ENCODE measurements around the gene PRPS1.

GRCh38 chrX:107677909-107678308 lies 49.6 kb downstream of the PRPS1 start:
- TF ChIP-seq CTCF (conservative IDR thresholded peaks at IDR 0.05; ENCODE audit: low read depth in 2 of 2) = no peak
- TF ChIP-seq, protein P1, sequence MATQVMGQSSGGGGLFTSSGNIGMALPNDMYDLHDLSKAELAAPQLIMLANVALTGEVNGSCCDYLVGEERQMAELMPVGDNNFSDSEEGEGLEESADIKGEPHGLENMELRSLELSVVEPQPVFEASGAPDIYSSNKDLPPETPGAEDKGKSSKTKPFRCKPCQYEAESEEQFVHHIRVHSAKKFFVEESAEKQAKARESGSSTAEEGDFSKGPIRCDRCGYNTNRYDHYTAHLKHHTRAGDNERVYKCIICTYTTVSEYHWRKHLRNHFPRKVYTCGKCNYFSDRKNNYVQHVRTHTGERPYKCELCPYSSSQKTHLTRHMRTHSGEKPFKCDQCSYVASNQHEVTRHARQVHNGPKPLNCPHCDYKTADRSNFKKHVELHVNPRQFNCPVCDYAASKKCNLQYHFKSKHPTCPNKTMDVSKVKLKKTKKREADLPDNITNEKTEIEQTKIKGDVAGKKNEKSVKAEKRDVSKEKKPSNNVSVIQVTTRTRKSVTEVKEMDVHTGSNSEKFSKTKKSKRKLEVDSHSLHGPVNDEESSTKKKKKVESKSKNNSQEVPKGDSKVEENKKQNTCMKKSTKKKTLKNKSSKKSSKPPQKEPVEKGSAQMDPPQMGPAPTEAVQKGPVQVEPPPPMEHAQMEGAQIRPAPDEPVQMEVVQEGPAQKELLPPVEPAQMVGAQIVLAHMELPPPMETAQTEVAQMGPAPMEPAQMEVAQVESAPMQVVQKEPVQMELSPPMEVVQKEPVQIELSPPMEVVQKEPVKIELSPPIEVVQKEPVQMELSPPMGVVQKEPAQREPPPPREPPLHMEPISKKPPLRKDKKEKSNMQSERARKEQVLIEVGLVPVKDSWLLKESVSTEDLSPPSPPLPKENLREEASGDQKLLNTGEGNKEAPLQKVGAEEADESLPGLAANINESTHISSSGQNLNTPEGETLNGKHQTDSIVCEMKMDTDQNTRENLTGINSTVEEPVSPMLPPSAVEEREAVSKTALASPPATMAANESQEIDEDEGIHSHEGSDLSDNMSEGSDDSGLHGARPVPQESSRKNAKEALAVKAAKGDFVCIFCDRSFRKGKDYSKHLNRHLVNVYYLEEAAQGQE (IDR thresholded peaks at IDR 0.05; ENCODE audit: unreplicated experiment) = no peak
- no peak for TF ChIP-seq ZNF114 (CRISPR knock-in tag; IDR thresholded peaks at IDR 0.05)
